Kidney (tissue), 14 donors: Measurements from ENCODE around the gene NPC2. TPM values are rescaled to one million over a fixed set of nuclear protein-coding genes. Genes with fewer than 3 reads are reported as not detected.

ENCODE experiments used
- DNase-seq, 5 donors: peaks; one replicate each; pipeline ENCODE4 v3.0.0-alpha.2; 2013 to 2020
- FAIRE-seq: peaks from 2 replicates; lab custom pipeline; 2012; peaks lifted over from hg19 to GRCh38; lab: Jason Lieb, UNC
- H3K27ac ChIP-seq, 2 donors: one replicate each; pipeline ENCODE4 v1.7.0; 2013; ENCODE audit warnings: low read depth in 2 of 2, low read length in 2 of 2, inconsistent platforms in 1 of 2
- H3K27me3 ChIP-seq: one replicate; pipeline ENCODE4 v1.7.1; 2013; ENCODE audit warnings: low read length, inconsistent platforms; ENCODE audit not compliant: control insufficient read depth, insufficient read depth
- H3K36me3 ChIP-seq, 3 donors: one replicate each; pipeline versions ENCODE4 v1.7.0 to v1.7.1; 2013; ENCODE audit warnings: low read length in 3 of 3, control low read depth in 1 of 3, inconsistent platforms in 1 of 3; ENCODE audit not compliant: insufficient read depth in 3 of 3, control insufficient read depth in 2 of 3
- H3K4me1 ChIP-seq, 3 donors: one replicate each; pipeline versions ENCODE4 v1.7.0 to v1.7.1; 2013; ENCODE audit warnings: low read length in 3 of 3, inconsistent platforms in 1 of 3, low read depth in 1 of 3; ENCODE audit not compliant: control insufficient read depth in 2 of 3, insufficient read depth in 2 of 3
- H3K4me3 ChIP-seq, 3 donors: one replicate each; pipeline versions ENCODE4 v1.7.0 to v1.8.1; 2013; ENCODE audit warnings: low read length in 3 of 3, control low read depth in 1 of 3, inconsistent platforms in 1 of 3
- H3K9ac ChIP-seq, 3 donors: one replicate each; pipeline versions ENCODE4 v1.7.0 to v1.7.1; 2013; ENCODE audit warnings: low read length in 3 of 3, control low read depth in 1 of 3, inconsistent platforms in 1 of 3
- H3K9me3 ChIP-seq, 3 donors: one replicate each; pipeline versions ENCODE4 v1.7.0 to v1.7.1; 2013; ENCODE audit warnings: low read length in 3 of 3, control low read depth in 1 of 3, inconsistent platforms in 1 of 3; ENCODE audit not compliant: control insufficient read depth in 2 of 3, insufficient read depth in 1 of 3
- intact Hi-C: fragments of 100-400 bp; cut with DNase I; formaldehyde crosslinking; loops from one replicate; pipeline ENCODE4 v1.11.1; 2022
- polyA plus RNA-seq: library from polyadenylated mRNA; stranded (reverse); fragments of 350-450 nt; fragmentation: Illumina TruSeq; extraction: RNeasy Lipid Tissue Mini Kit (QIAGEN cat#74804); gene quantifications from one replicate; pipeline ENCODE4 v1.2.3, GENCODE V29; 2014; ENCODE audit warnings: low read depth, low replicate concordance; ENCODE audit not compliant: insufficient read depth
- total RNA-seq: library from RNA; stranded (reverse); fragmentation: NEBNext Ultra II Directional; extraction: Animal tissue kit (Norgen Biotek cat#: 25700); gene quantifications from one replicate; pipeline ENCODE4 v1.2.1, GENCODE V29; 2021
- TF ChIP-seq, protein P1 (sequence below): IDR thresholded peaks from 3 replicates; pipeline ENCODE4 v1.5.1; 2012; ENCODE audit warnings: mild to moderate bottlenecking, moderate library complexity, borderline replicate concordance; ENCODE audit not compliant: insufficient read depth; ENCODE audit errors: extremely low read depth
- donor health status: control.
- donor health status: control.
- donor health status: control.
- donor health status: control.
- donor health status: control.
- donor health status: DM: yes; HTN: yes; CAD: no.
- donor health status: Normal renal cell carcinoma (clear cell type).

Gene NPC2
- total and polyA plus RNA-seq, 2 donors from 2014 or later, result 217 to 435 TPM

DNA sequence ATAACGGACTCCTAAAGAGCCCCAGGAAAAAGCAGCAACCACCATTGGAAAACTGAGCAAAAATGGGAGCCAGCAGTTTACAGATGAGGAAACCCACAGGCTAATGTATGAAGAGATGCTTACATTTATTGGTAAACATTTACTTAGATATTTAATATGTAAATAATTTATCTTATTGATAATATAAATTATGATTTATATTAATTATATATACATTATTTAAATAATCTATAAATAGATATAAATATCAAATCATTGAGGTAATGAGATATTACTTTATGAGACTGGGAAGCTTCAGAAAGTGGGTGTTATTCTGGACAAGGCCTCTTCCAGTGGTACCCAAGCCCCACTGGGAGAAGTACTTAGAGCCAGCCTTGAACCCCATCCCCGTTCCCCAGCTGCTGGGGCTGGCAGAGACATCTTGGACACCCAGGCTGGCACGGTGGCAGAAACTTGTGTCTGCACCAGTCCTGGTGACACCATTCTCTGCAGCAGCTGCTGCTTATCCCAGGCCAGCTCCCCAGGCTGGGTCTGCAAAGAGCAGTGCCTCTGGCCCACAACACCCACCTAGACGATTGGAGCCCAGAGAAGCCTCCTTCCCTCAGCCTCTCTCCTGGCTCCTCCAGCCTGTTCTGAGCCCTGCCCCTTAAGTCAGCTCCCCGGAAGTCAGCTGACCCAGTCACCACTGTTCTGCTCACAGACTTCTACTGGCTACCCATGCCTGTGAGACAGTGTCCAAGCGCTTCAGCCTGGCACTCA lies 26.4 kb upstream of the NPC2 start:
- Histone ChIP-seq H3K9ac (no peak overlapping the region), H3K4me1 (no peaks in the 10 kb centered on the region), H3K27me3 (no peaks in the 10 kb centered on the region), H3K36me3 (peaks cover 0 to 4% (median 0%) of the 10 kb centered on the region in 3 donors), H3K27ac (no peak overlapping the region), H3K9me3 (no peaks in the 10 kb centered on the region), H3K4me3 (no peak overlapping the region)
- intact Hi-C loops, result no loop called here
- FAIRE-seq (no peak), DNase-seq (peak in 1 of 5 donors; percentile 57)
- TF ChIP-seq, protein P1, sequence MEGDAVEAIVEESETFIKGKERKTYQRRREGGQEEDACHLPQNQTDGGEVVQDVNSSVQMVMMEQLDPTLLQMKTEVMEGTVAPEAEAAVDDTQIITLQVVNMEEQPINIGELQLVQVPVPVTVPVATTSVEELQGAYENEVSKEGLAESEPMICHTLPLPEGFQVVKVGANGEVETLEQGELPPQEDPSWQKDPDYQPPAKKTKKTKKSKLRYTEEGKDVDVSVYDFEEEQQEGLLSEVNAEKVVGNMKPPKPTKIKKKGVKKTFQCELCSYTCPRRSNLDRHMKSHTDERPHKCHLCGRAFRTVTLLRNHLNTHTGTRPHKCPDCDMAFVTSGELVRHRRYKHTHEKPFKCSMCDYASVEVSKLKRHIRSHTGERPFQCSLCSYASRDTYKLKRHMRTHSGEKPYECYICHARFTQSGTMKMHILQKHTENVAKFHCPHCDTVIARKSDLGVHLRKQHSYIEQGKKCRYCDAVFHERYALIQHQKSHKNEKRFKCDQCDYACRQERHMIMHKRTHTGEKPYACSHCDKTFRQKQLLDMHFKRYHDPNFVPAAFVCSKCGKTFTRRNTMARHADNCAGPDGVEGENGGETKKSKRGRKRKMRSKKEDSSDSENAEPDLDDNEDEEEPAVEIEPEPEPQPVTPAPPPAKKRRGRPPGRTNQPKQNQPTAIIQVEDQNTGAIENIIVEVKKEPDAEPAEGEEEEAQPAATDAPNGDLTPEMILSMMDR, result no peak

DNA sequence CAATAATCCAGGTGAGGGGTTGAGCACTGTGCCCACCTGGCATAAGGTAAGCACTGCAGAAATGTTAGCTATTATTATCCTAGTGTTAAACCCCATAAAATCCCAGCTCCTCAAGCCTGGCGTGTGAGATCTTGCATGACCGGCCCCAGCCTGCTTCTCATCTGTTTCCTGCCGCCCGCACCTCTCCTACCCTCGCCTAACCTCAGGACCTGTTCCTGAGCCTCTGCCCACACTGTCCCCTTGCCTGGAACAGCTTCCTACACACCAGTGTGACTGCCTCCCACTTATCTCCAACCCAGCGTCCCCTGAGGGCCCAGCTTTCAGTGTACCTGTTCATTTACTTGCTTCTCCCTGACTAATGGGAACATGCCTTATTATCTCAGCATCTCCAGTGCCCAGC lies 25.1 kb upstream of the NPC2 start:
- DNase-seq (peak in 1 of 5 donors; percentile 34), FAIRE-seq (no peak)
- intact Hi-C loops, result no loop called here
- Histone ChIP-seq H3K4me3 (no peak overlapping the region), H3K9me3 (no peaks in the 10 kb centered on the region), H3K4me1 (no peaks in the 10 kb centered on the region), H3K9ac (no peak overlapping the region), H3K36me3 (peaks cover 0 to 4% (median 0%) of the 10 kb centered on the region in 3 donors), H3K27ac (no peak overlapping the region), H3K27me3 (no peaks in the 10 kb centered on the region)
- TF ChIP-seq, protein P1, result no peak

DNA sequence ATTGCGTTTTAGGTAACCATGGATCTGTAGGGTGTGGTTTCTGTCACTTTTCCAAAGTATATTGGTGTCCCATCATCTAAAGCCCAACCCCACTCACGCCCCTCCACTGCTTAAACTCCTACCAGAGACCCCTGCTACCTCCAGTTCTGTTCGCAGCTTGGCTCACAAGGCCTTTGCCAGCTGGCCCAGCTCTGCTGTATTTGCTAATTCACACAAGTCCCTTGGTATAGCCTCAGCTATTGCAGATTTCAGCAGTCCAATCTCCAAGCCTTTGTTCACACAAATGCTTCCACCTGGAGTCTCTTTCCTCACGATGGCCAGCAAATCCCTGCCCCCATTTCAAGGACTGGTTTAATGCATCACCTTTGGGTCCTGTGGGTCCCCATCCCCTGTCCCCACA lies 24.6 kb upstream of the NPC2 start:
- Histone ChIP-seq H3K9ac (no peak overlapping the region), H3K36me3 (peaks cover 0 to 4% (median 0%) of the 10 kb centered on the region in 3 donors), H3K9me3 (no peaks in the 10 kb centered on the region), H3K4me3 (no peak overlapping the region), H3K4me1 (no peaks in the 10 kb centered on the region), H3K27ac (no peak overlapping the region), H3K27me3 (no peaks in the 10 kb centered on the region)
- no peak for FAIRE-seq
- DNase-seq, result peak in 1 of 5 donors; percentile 25
- intact Hi-C loops, result no loop called here
- TF ChIP-seq, protein P1, result no peak
